HG02678 (cell line): ENCODE measurements around the gene NKX3-2.

Source experiments
- ATAC-seq: cut with Tn5 transposase; IDR thresholded peaks from one replicate; pipeline ENCODE4 v1.9.1; 2021; ENCODE audit warnings: mild to moderate bottlenecking, moderate library complexity; ENCODE audit not compliant: unreplicated experiment

The NKX3-2 gene

DNA sequence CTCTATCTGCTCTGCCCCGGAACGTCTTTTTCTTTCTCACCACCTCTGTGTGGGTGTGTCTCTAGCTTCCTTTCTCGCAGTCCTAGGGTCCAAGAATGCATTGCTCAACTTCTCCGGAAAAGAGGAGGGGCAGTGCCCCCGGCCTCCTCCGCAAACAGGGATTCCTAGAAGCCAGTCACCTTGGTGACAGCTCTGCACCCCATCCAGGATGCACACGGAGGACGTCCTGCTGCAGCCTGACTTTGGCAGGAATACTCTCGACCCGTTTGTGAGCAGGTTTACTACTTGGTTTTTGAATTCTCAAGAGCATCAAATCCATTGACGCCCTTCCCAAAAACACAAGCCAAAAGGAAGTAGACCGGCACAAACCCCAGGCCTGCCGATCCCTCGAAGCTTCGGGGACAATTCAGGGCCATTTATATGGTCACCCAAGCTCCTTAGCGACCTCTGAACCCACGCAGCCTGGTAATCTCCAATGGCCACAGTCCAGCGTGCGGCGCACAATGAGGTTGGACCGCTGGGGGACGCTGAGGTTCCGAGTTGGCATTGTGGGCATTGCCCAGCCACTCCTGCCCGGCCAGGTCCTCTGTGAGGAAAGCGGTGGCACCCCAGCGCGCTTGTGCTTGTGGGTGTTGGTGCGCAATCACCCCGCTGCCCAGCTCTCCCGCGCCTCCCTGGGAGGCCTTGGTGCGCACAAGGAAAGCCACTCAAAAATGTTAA is 9.8 kb downstream of the NKX3-2 start:
- no peak for ATAC-seq

DNA sequence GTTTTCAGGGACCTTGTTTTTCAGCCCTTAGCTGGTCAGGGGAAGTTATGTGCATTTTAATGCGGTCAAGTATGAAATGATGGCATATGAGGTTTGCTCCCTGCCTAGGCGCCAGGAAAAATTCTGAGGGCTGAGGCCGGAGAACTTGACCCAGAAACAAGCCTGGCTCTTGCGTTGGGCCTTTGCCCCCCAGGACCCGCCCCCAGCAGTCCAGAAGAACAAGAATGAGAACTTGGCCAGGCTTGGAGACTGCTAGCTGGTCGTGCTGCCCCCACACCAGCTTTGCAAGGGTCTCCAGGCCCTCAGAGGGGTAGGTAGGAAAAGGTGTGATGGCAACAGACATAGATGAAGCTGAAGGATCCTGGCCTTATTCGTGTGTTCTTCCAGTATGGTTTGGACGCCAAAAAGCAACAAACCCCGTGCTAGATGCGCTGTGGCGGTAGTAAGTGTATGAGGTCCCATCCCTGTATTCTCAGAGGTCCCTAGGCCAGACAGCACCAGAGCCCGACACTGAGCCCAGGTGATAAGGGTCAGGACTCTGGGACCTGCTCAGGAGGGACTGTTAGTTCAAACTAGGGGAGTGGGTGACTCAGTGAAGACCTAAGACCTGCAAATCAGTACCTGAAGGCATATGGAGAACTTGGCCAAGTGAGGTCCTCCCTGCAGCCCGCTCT is 10.5 kb downstream of the NKX3-2 start:
- no peak for ATAC-seq

DNA sequence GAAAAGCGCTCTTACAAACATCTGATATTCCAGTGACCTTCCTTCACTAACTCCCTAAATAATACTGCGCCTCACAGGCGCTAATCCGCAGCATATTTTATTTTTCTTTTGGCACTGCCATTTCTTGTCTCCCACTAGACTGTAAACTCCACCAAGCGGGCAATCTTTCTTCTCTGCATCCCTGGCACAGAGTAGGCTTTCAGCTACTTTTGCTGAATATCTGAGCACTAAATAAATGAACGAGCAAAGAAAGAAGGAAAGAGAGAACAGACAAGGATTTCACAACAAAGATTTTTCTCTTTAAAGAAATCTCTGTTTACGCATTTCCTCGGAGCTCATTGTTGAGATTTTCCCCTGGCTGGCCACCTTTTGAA is 12.7 kb downstream of the NKX3-2 start:
- no peak for ATAC-seq

GRCh38 chr4:13530823-13531624 is 13.3 kb downstream of the NKX3-2 start:
- ATAC-seq = no peak

DNA sequence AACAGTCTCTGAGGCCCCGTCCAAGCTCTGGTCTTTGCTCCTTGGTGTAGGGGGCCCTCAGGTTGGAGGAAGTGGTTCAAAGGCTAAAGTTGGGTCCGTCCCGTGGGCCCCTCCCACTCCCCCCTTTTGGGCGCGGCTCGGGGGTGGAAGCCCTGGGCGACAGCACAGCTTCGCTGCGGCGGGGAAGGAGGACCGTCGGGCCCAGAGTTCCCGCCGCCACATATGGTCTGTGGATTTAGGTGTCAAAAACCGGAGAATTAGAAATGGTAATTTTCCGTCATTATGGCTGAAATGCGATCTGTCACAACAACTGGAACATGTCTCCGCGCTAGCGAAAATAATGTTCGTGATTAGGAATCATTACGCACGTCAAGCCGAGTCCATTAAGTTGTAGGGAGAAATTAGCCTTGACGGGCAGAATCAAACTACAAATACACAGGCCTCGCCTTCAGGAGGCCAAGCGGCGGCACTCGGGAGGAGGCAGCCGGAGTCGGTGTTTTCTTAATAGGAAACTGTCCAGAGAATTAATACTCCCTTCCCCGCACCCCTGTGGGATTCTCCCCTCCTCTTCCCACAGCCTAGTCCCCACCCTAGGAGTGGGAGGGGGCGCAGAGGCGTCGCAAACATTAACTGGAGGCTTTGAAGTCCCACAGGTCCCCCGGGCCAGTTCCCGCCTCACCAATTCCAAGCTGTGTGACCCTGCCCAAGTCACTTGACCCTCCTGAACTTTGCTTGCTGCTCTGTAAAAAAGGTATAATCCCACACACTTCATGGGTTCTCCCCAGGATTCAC is 15.0 kb downstream of the NKX3-2 start:
- no peak for ATAC-seq

- no peak for ATAC-seq
These were observed 15.5 kb downstream of the NKX3-2 start for GRCh38 chr4:13528821-13529127.

DNA sequence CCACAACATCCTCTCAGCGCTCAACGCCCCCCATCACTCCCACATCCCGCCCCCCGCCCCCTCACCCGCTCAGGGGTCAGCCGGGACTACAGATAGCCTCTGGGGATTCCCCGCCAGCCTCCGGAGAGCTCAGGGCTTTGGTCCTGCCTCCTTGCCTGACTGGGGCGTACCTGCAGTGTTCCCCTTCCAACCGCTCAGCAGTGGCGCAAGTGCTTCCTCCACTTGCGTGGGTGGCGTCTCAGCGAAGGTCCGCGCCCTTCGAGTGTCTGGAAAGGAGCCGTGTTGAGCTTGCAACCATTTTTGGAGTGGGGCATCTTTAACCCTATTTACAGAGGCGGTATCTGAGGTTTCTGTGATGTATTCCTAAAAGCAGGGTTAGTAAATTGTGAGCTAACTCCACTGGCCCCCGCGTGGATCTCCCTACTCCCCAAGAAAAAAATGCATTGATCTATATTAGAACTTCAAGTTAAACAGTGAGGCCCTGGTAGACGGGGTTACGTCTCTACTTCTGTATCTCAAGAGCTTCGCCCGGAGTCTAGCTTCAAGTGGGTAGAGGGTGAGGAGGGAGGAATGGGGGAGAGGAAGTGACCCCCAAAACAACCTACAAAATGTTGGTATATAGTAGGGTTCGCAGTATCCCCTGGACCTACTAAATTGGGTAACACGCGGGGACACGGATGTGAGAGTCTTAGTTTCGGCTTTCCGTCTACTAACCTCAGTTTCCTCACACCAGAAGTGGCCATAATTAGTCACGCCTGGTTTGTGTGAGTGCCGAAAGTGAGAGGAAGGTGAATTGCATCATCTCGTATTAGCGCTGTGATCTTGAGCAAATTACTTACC is 16.1 kb downstream of the NKX3-2 start:
- peak; percentile 80 for ATAC-seq

GRCh38 chr4:13527192-13527980 is 16.9 kb downstream of the NKX3-2 start:
- ATAC-seq = no peak

GRCh38 chr4:13526658-13527057 is 17.6 kb downstream of the NKX3-2 start:
- no peak for ATAC-seq

GRCh38 chr4:13525606-13526281 is 18.6 kb downstream of the NKX3-2 start:
- ATAC-seq = no peak

DNA sequence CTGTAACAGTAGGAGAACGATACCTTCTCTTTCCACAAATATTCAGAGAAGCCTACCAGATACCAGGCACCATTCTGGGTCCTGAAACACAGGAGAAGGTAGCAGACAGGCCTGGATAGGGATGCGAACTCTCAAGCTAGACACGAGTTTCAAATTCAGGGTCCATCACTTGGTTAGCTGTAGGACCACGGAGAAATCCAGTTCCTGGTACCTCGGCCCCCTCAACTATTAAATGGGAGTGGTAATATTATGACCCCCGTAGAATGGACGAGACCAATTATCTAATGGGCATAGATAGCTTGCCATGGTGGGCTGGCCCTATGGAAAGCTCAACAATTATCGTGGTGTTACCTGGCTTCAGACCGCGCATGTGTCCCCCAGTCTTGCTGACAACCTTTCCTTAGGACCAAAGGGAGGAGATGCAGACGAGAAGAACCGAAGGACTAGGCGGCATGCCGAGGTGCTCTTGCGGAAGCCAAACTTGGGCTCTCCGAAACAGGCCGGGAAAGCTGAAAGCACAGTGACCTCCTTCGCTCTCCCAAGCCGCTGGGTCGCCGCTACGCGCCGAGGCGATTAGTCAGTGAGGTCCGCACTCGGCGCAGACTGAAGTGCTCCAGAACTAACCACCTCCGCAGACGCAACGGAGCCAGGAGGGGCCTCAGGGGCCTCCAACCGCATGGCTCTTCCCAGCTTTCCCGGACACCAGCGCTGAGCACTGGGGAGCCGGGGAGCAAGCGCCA is 19.6 kb downstream of the NKX3-2 start:
- ATAC-seq = no peak

DNA sequence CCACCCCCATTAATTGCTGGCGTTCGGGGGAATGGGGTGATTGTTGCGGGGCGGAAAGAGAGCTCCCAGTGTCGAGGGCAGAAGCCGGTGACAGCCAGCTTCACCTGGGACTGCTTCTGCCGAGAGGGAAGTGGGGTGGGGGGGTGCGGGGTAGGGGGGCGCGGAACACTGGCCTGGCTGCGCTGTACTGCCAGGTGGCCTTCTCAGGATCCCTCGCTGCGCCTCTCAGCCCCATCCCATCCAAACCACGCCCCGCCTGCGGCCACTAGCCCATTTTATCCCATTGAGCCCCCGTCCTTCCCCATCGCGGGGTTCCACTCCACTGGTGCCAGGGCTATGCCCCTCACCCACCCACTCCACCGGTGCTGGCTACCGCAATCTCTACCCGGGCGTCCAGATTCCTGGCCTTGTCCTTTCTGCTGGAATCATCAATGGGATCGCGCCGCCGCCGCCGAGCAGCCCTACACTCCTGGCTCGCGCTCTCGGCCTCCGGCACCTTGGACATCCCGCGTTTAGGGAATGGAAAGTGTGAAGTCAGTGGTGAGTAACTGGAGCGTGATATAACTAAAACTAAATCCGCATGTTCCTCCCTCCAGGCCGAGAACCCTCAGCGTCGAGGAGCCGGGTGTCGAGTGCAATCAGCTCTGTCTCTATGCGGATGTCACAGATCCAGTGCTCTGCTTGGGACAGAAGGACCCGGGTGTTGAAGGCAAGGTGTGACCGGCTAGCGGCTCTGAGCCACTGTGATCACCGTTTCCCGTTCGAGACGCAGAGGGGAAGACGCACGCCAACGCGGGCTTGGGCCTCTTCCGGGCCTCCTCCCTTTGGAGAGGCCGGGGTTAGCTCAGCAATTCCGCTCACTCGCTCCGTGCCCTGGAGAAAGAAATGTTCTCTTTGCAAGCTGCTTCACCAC is 20.5 kb downstream of the NKX3-2 start:
- no peak for ATAC-seq

DNA sequence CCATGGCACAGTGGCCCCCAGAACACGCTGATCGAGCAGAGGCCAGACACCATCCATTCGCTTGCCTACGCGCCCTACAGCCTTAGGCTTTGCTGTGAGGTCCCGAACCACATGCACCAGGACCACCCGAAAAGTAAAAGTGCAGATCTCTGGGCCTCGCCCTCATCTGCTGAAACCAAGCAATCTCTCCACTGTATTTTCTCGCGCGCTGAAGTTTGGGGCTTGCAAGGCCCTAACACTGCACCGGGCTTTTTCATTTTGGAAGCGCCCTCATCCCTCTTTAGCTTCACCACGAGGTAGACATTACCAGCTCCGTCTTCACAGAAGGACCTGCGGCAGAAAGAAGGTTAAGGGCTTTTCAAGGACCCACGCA is 21.2 kb downstream of the NKX3-2 start:
- ATAC-seq = no peak

- no peak for ATAC-seq
These were observed 21.8 kb downstream of the NKX3-2 start for GRCh38 chr4:13522282-13523104.

- ATAC-seq = no peak
These were observed 23.3 kb downstream of the NKX3-2 start for GRCh38 chr4:13521047-13521446.

DNA sequence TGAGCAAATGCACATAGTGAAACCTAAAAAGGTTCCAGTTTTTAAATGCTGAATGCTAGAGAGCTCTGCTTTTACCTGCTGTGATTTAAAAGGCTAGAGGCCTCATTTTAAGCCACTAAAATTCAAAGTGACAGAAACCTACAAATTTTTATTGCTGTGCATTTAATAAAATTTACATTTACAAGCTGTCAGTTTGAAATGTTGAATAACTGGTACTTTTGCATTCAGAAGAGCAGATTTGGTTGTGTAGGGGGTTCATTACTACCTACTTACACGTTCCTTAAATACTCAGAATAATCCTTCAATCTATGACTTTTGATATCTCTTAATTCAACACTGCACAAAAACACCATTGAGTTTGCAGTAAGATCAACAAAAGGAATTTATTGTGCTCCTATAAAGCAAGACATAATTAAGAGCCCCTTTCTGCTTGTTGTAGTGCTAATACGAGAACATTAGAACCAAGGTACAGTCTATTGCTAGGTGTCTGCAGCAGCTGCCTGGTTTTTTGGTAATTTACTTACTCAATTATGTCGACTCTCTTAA is 27.9 kb downstream of the NKX3-2 start:
- ATAC-seq = no peak
